Measurements from ENCODE around the gene MTHFD1L.

MTHFD1L gene

DNA sequence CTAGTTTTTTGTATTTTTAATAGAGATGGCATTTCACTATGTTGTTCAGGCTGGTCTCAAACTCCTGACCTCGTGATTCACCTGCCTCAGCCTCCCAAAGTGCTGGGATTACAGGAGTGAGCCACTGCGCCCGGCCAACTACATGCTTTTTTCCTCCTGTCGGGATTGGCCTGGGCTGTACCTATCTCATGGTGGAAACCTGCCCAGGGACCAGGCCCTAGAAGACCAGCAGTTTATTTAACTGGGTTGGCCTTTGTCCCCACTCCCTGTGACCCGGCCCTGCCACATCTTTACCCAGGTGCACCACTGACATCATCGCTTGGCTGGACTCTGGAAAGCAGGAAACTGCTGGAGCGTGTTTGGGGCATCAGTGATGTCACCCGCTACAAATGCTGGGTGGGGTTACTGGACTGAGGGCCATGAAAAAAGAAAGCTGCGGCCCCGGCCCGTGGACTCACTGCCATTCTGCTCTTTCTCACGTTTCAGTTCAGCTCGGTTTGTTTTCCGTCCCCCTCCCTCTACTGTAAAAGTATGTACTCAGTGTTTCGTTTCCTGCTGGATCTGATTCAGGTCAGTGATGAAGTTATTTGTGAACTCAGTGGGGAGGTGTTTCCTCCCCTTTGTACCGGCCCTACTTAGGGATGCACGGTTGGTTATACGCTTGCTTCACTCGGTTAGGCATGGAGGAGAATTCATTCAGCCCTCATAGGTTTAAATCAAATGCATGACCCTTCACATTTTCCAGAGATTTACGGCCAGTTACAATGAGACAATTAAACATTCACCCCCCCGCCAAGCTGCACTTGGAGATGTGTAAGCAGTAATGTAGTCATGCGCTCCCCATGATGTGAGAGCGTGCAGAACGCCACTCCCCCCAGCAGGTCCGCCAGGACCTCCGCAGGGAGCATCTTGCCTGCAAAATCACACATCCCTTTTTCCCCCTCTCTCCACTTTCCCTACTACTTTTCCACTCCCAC, 179.3 kb downstream of the MTHFD1L start:
- peak; percentile 98 for DNase-seq

DNA sequence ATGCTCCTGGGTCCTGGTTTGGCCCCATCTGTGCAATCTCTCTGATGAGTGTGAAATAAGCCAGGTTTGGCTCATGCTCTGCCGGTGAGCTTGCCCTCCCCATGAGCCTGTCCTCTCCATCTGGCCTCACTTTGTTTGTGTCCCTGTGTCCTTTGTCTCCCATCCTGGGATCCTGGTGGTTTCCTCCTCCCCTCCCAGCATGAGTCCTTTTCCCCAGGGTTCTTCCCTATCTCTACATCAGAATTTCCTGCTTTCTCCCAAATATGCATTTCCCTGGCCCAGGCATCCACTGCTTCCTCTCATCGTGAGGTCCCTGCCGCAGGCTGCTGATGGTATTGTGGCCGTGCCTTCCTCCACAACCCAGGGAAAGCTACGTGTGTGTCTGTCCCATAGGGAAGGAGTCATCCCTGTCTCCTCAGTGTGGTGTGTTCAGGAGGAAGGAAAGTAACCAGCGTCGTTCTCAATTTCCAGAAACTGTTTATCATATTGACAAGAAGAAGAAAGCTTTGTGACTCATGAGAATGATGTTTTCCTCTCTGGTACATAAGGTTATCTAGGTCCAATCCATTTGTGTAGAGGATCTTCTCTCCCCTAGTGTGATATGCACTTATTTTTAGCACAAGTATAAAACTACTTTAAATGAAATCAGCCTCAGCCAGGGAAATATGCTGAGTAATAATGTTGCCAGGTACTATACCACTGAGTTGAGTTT, 180.2 kb downstream of the MTHFD1L start:
- peak; percentile 26 for DNase-seq

DNA sequence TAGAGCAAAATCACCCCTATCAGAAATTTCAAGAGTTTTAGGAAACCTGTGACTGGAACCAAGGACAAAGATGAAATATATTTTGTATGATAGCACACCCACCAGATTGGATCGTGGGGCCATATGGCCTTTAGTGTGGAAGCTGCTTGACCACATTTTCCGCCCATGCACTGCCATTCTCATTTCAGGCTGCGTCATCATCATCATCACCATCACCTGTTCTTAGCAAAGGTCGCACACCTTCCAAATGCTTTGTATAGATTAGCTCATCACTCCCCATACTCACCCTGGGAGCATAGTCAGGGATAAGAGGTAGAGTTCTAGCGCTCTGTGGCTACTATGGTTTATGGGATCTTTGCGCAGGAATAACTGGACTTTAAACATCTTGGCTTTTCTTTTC, 185.7 kb downstream of the MTHFD1L start:
- DNase-seq, result no peak

DNA sequence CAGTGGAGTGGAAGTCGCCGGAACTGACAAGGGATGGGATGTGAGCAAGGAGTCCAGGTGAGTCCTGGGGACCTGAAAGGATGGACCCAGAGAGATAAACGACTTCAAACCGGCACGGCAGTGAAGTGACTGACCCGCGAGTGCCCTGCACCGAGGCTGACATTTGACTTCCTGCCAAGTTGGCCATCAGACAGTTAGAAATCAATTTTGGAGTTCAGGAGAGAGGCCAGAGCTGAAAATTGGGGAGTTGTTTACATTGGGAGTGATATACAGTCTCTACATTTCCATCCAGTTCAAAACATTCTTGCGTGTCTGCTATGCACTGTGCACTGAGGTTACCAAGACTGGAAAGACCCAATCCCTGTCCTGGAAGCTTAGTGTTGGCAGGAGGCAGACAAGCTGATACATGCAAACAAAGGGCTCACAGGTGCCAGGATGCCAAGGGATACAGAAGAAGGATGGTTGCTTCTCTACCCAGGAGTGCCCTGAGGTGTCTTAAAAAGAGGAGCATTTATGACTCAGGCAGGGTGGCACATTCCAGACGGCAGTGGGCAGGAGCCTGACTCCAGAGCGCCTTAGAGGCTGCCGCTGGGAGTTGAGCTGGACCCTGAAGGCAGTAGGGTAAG, 186.6 kb downstream of the MTHFD1L start:
- DNase-seq, result no peak

DNA sequence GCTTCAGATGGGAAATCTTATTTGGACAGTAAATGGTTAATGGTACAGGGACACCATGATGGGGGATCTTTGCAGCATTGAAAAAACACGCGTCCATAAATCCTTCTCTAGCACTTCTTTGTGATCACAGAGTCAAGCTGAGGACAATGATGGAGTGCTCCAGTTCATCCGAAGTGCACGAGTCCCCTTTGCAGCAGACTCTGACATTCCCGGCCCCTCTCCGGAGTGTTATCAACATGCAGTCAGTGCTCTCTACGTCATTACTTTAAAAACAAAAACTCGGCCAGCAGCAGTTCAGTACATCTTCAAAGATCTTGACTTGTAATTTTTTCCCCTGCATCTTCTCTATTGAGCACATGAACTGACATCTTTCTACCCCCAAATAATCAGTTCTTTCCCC, 188.8 kb downstream of the MTHFD1L start:
- DNase-seq, result no peak

DNA sequence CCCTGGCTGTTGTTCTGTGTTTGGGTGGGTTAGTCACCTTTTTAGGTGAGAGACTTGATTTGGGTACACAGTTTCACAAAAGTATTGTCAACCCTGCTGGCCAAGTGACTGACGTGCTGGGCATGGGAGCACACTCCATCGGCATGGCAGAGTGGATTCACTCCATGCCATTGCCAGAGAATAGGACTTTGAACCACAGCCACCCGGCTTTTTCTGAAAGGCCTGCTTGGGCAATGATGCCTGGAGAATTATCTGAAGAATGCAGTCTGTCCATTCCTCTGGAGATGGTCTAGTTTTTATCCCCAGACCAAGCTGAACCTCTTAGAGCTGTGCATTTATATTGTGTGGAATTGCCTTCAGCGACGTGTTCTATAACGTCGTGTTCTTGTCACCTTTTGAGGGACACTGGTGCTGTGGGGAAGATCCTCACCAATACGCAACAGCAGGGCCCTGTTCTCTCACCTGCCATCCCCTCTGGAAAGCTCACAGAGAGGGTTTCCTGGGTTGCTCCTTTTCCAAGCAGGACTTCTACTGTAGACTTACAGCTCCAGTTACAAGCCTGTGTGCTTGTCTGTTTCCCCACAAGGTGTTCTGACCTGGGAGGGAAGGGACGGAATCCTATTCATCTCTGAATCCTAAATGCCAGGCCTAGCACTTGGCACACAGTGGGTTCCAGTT, 190.9 kb downstream of the MTHFD1L start:
- peak; percentile 77 for DNase-seq

DNA sequence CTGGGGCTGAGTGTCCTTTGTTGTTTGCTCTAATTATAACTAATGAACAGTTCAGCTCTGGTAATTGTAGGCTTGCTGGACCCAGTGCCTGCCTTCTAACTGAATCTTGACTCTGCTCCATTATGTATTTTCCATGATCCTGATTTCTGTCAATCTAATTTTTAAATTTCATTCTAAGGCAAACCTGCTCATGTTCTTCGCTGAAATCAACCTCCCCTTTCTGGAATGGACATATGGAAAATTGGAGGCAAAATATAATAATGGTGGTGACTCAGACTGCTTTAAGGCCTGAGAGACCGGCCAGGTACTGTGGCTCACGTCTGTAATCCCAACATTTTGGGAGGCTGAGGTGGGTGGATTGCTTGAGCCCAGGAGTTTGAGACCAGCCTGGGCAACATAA, 191.6 kb downstream of the MTHFD1L start:
- DNase-seq, result no peak

DNA sequence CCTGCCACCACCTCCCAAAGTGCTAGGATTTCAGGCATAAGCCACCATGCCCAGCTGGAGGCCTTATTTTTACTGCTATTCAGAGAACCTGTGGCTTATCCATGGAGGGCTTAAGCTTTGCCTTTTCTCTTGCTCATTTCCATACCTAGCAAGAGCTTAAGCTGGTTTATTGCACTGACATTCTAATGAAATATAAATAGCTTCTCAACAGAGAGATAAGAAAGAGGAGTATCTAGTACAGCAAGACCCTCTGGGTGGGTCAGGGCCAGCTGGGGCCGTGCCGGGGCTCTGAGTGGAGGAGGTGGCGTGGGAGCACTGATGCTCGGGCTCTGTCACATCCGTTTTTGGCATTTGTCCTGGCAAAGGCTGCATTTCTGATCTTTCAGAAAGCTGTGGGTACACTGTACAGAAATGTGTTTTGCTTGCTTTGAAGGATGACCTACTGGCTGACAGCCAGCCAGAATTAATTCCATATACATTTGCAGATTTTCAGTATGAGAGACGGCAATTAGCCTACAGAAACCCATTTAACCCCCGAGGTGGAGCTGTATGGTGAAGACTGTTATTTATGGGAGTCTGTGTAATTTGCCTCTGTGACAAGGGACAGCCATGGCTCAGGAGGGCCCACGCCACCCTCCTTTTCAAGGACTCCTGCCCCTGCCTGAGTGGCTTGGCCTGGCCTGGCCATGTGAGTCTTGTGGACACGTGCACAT, 192.7 kb downstream of the MTHFD1L start:
- DNase-seq, result no peak

DNA sequence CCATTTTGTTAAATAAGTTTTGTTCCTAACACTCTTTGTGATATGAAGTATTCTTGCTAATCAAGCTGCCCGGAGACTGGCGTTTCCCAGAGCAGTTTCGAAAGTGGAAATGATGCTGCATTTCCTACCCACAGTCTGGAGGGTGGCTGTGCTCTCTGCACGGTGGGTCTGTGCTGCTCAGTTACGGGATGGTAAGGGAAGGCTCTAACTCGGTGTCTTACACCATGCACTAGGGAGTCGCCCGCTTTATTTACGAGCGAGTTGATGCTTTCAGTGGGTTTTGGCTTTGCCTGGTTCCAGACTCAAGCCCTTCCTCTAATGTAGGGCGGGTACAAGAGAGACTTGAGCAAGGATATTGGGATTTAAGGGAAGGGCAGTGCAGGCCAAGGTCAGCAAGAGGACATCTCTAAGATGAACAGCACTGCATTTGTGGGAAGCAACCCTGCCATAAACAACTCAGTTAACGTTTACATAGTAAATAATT, 194.2 kb downstream of the MTHFD1L start:
- DNase-seq, result no peak

DNA sequence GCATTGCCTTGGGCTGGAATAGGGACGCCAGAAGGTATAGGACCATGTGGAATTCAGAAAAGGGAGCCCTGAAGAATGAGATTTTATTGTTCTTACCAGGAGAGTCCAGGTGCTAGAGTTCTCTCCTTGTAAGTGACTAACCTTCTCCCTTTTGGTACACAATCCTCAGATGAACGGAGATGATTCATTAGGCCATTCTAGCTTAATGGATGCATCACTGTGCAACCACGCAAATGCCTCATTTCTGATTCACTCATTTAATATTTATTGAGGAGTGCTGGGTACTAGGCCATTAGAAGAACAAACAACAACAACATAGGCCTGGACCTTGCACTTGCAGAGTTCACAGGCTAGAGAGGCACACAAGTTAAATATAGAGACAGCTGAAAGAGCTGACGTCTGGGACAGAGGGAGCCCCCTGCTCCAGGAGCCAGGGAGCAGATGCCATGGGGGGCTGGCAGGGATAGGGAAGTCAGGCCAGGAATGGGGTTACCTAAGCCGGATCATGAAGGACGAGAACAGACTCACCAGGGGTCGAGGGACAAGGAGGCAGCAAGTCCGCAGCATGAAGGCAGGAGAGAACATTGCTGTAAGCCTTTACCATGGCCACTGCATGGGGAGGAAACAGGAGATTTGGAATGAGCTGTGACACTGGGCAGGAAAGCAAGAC, 194.7 kb downstream of the MTHFD1L start:
- DNase-seq, result peak; percentile 95

DNA sequence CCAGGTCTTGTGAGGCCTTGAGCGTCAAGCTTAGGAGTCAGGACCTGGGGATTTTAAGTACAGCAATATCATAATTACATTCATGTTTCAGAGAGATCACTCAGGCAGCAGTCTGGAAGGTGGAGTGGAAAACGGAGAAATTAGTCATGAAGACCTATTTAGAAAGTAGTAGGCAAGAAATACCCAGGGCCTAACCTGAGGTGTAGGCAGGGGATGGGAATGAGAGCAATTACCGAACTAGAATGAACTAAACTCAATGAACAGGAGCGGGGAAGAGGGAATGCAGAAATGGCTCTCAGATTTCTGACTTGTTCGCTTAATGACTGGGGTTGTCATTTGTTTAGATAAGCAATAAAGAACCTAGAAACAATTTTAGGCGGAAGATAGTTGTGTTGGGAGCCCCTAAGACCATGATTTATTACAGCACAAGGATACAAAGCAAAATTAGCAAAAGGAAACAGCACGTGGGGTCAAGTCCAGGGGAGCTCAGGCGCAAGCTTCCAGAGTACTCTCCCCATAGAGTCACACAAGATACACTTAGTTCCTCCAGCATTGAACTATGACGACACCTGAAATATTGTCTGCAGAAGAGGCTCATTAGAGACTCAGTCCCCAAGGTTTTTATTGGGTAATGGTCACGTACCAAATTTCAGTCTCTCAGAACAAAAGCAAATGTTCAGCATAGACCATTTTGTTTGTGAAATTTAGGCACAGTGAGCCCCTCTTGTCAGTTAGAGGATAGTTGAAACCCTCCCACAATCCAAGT, 195.4 kb downstream of the MTHFD1L start:
- DNase-seq, result no peak

DNA sequence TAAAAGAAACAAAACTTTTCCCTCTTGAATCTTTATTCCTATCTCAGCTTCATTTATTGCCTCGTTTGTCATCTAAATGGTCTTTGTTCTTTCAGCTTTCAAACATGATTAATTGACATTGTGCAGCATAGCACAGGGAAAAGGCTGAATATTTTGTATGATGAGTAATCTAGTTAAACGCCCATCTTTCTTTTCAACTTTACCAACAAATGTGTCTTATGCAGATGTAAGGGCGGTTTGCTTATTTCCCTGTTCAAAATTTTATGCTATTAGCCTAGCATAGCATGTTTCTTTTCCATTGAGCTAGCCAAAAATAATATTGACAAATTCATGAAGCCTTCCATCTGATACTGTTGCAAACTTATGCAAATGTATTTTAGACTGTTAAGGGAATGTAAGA, 197.8 kb downstream of the MTHFD1L start:
- peak; percentile 80 for DNase-seq

DNA sequence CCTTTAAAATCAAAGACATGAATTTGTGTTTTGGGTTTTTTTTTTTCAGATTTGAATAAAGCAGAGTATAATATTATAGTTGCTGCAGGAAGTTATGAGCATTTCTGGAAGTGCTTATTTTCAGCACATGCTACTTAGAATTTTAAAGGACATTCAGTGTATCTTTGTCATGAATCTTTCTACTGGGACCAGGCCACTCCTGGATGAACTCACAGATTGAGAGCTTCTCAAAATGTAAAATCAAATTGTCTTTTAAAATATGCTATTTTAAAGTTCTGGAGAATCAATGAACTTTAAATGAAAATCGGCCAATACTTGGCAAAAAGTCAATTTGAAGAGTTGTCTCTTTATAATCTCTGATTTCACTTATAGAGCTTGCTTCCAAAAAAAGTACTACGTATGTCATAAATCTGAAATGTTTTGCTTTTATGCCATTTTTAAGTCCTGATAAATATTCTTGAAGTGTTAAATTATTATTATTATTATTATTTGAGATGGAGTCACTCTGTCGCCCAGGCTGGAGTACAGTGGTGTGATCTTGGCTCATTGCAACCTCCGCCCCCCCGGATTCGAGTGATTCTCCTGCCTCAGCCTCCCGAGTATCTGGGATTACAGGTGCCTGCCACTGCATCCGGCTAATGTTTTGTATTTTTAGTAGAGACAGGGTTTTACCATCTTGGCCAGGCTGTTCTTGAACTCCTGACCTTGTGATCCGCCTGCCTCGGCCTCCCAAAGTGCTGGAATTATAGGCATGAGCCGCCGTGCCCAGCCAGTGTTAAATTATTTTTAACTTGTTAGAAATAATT, 198.5 kb downstream of the MTHFD1L start:
- no peak for DNase-seq

DNA sequence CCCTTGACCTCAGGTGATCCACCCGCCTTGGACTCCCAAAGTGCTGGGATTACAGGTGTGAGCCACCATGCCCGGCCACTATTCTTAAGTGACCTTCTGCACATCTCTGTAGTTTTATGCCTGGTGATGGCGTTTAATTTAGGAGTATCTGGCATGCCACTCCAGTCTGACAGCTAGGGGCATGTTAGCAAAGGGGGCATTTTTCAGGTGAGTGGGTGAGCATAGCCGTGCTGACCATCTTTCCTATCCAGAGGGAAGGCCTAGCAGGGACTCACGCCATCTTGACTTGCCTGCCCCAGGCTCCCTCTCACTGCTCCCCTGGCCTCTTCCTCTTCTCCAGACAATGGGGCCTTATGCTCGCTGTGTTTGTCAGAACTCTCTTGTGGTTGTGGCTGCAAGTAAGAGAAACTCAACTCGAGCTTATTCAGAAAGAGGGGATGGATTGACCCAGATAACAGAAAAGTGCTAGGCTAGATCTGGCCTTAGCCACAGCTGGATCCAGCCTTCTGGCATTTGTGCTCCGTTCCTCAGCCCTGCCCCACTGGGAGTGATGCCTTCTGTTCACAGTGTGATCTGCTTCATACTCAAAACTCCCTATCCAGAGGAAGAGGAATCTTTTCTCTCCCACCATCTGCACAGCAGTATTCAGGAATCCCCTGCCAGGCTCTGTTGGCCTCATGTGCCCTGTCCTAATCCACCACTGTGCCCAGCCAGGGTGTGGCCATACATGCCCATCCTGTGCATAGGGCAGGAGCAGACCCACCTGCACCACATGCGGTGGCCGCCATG, 199.7 kb downstream of the MTHFD1L start:
- DNase-seq, result no peak

DNA sequence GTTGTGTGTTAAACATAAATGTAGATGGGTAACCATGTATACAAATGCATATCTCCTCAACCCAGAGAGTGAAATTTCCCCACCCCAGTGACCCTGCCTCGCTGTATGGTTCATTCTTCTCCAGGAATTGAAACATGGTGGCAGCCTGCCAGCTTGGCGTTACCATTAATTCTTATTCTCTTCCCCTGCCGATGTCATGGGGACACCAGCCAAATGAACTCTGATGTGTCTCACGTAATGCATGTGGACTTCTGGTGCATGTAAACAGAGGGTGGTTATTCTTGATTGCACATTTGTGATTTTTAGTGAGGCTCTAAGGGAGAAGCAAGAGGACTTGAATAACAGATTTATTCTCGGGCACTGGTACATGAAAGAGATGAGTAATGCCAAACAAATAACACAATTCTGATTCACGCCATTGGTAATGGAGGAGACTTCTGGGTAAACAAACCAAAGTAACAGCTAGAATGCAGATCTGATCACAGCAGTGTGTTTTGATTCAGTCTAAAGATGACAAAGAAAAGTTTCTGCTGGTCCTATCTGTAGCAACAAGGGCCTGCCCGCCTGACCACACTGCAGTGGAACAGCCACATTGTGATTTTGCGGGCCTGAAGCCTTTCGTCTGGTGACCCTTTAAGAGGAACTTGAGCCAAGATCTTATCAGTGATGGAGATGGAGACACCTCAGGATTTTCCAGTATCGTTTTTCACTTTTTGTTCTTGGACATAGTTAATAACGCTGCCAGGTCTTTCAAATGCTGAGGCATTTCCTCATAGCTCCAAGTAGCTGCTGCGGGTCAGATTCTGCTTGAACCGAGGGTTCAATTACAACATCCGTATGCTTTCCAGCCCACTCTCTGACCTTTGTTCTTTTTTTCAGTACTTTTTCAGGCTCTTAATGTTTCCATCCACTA, 202.4 kb downstream of the MTHFD1L start:
- peak; percentile 98 for DNase-seq

DNA sequence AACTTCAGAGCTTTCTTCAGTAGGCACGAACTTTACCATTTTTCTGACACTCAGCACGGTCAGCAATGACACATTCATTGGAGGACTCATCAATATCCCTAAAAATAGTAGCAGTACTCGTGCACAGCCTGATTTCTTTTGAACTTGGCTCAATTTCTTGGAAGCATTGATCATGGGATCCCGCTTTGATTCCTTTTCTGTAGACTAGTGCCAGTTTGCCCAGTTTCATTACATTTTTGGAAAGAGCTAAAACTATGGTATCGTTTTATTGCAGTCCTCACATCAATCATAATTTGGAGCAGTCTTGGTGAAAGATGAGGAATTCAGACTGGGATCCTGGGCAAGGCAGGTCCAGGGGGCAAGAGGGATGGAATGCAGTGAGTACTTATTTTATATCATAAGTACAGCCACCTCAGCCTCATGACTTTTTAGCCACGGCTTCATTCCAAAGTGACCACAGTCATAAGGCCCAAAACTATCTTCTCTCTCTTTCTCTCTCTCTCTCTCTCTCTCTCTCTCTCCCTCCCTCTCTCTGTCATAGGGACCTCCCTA, 203.3 kb downstream of the MTHFD1L start:
- DNase-seq, result peak; percentile 52

DNA sequence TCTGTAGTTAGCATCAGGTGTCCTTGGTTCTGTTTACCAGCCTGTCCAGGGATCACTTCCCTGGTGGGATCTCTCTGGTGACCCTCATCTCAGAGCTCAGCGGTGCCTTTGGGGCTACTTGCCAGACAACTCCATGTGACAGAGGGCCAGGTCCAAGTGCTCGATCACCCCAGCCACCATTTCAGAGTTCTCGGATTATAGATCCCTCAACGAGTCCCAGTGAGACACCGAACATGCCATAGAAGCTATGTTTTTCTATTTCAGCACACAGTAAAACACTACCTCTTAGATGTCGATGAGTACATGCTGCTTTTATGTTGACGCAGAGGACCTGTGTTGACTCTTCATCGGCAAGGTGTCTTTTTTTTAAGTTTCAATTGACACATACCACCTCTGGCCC, 204.1 kb downstream of the MTHFD1L start:
- no peak for DNase-seq

DNA sequence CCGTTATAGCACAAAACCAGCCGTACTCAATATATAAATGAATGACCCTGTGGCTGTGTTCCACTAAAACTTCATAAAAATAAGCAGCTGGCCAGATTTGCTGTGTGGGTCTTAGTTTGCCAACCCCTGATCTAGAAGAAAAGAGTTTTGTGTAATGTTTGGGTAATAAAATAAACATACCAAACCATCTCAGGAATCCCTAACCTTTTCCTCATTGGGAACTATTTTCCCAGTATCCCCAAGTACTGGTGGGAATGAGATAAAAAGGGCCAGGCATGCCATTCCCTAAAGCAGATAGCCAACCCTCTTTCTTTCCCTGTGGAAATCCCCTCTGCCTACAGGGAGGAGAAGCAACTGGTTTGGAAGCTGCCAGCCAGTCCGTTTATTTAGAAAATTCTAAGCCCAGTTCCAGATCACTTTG, 205.1 kb downstream of the MTHFD1L start:
- DNase-seq, result peak; percentile 17

All from kidney glomerular epithelial cell (primary cell).